Activated CD4-positive, alpha-beta T cell treated with anti-CD3 and anti-CD28 coated beads, Interleukin-10, Interleukin-2, amounts not matched to agents 100 ng/mL and 50 ng/mL, durations not matched to agents 16 hours and 8 hours (primary cell): ENCODE results near the gene HS1BP3.

ENCODE experiments used
- DNase-seq: peaks from one replicate; pipeline ENCODE4 v3.0.0-alpha.2; 2020

Gene HS1BP3

GRCh38 chr2:20663196-20664070, 12.5 kb upstream of the HS1BP3 start:
- DNase-seq = no peak

- no peak for DNase-seq
Measured at GRCh38 chr2:20662308-20662937, 11.5 kb upstream of the HS1BP3 start.

GRCh38 chr2:20661421-20662307, 10.8 kb upstream of the HS1BP3 start:
- DNase-seq = peak; percentile 77

- no peak for DNase-seq
Measured at GRCh38 chr2:20660506-20661420, 9.9 kb upstream of the HS1BP3 start.

GRCh38 chr2:20657522-20658235, 6.8 kb upstream of the HS1BP3 start:
- no peak for DNase-seq

- DNase-seq = no peak
Measured at GRCh38 chr2:20656561-20656960, 5.7 kb upstream of the HS1BP3 start.

- DNase-seq = no peak
Measured at GRCh38 chr2:20654535-20654813, 3.6 kb upstream of the HS1BP3 start.

- DNase-seq = no peak
Measured at GRCh38 chr2:20653695-20654534, 3.0 kb upstream of the HS1BP3 start.

GRCh38 chr2:20652673-20653575, 2.0 kb upstream of the HS1BP3 start:
- DNase-seq = no peak

- DNase-seq = no peak
Measured at GRCh38 chr2:20652141-20652540, 1.2 kb upstream of the HS1BP3 start.

- no peak for DNase-seq
Measured at GRCh38 chr2:20651731-20652099, 817 bp upstream of the HS1BP3 start.

GRCh38 chr2:20650393-20650876, 463 bp downstream of the HS1BP3 start:
- DNase-seq = peak; percentile 42

GRCh38 chr2:20649976-20650375, 922 bp downstream of the HS1BP3 start:
- no peak for DNase-seq

- no peak for DNase-seq
Measured at GRCh38 chr2:20649576-20649975, 1.3 kb downstream of the HS1BP3 start.

- DNase-seq = no peak
Measured at GRCh38 chr2:20648831-20649230, 2.1 kb downstream of the HS1BP3 start.

- no peak for DNase-seq
Measured at GRCh38 chr2:20648206-20648605, 2.7 kb downstream of the HS1BP3 start.

- no peak for DNase-seq
Measured at GRCh38 chr2:20647738-20648137, 3.2 kb downstream of the HS1BP3 start.

- DNase-seq = no peak
Measured at GRCh38 chr2:20647211-20647610, 3.7 kb downstream of the HS1BP3 start.

- DNase-seq = no peak
Measured at GRCh38 chr2:20646446-20646845, 4.5 kb downstream of the HS1BP3 start.

GRCh38 chr2:20645761-20646160, 5.1 kb downstream of the HS1BP3 start:
- DNase-seq = no peak
